ENCODE results near the gene STARD10.

Gene STARD10

DNA sequence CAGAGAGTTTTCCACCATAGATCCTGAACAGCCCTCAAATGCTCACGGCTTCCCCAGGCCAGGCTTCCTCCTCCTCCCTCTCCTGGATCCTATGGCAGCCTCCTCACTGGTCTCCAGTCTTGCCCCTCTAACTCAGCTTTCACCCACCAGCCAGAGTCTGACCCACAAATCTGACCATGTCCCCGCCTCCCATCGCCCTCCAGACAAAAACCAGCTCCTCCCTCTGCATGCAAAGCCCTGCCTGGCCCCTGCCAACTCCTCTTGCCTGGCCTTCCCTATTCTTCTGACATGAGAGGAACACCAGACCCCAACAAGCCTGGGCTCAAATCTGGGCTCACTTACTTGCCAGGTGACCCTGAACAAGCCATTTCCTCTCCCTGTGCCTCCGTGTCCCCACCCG is 87.3 kb downstream of the STARD10 start:
- TF ChIP-seq, protein P1, sequence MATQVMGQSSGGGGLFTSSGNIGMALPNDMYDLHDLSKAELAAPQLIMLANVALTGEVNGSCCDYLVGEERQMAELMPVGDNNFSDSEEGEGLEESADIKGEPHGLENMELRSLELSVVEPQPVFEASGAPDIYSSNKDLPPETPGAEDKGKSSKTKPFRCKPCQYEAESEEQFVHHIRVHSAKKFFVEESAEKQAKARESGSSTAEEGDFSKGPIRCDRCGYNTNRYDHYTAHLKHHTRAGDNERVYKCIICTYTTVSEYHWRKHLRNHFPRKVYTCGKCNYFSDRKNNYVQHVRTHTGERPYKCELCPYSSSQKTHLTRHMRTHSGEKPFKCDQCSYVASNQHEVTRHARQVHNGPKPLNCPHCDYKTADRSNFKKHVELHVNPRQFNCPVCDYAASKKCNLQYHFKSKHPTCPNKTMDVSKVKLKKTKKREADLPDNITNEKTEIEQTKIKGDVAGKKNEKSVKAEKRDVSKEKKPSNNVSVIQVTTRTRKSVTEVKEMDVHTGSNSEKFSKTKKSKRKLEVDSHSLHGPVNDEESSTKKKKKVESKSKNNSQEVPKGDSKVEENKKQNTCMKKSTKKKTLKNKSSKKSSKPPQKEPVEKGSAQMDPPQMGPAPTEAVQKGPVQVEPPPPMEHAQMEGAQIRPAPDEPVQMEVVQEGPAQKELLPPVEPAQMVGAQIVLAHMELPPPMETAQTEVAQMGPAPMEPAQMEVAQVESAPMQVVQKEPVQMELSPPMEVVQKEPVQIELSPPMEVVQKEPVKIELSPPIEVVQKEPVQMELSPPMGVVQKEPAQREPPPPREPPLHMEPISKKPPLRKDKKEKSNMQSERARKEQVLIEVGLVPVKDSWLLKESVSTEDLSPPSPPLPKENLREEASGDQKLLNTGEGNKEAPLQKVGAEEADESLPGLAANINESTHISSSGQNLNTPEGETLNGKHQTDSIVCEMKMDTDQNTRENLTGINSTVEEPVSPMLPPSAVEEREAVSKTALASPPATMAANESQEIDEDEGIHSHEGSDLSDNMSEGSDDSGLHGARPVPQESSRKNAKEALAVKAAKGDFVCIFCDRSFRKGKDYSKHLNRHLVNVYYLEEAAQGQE (IDR thresholded peaks at IDR 0.05; ENCODE audit: insufficient read depth in 1 of 2, low read depth in 2 of 2, low read length in 2 of 2) = no peak
- TF ChIP-seq FOXP2 (optimal IDR thresholded peaks at IDR 0.05; ENCODE audit: borderline replicate concordance, extremely low read depth, extremely low read length, insufficient read depth) (no peak), TAF1 (IDR thresholded peaks at IDR 0.05; ENCODE audit: borderline replicate concordance, insufficient read depth, low read length) (no peak), SIN3A (IDR thresholded peaks at IDR 0.05; ENCODE audit: borderline replicate concordance, insufficient read depth, low read length) (no peak), POLR2AphosphoS5 (IDR thresholded peaks at IDR 0.05; ENCODE audit: low read depth, low read length) (no peak)

GRCh38 chr11:72705442-72706365 is 88.1 kb downstream of the STARD10 start:
- TF ChIP-seq TAF1 (IDR thresholded peaks at IDR 0.05; ENCODE audit: borderline replicate concordance, insufficient read depth, low read length) (no peak), FOXP2 (optimal IDR thresholded peaks at IDR 0.05; ENCODE audit: borderline replicate concordance, extremely low read depth, extremely low read length, insufficient read depth) (no peak), POLR2AphosphoS5 (IDR thresholded peaks at IDR 0.05; ENCODE audit: low read depth, low read length) (no peak), SIN3A (IDR thresholded peaks at IDR 0.05; ENCODE audit: borderline replicate concordance, insufficient read depth, low read length) (no peak)
- TF ChIP-seq, protein P1 (IDR thresholded peaks at IDR 0.05; ENCODE audit: insufficient read depth in 1 of 2, low read depth in 2 of 2, low read length in 2 of 2) = no peak

DNA sequence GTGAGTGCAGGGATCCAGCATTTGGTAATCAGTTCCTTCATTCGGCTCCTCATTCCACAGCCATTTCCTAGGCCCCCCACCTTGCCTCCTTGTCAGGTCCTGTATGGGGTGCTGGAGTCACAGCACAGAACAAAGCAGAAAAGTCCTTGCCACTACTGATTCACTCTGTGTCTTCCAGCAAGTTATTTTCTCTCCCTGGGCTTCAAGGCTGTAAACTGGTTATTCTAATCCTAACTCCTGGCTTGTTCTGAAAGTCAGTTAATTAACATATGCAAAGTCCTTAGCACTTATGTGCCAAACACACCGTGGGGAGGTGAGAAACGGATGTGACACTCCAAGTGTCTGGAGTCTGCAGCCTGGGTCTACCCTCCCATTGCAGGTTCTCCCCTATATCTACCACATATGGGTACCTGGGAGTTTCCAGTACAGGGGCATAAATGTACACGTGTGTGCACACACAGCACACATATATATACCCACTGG is 89.0 kb downstream of the STARD10 start:
- TF ChIP-seq, protein P1 (IDR thresholded peaks at IDR 0.05; ENCODE audit: insufficient read depth in 1 of 2, low read depth in 2 of 2, low read length in 2 of 2) = no peak

All from PFSK-1 (cell line).